ENCODE results near the gene ZNRF2.

ZNRF2 gene

GRCh38 chr7:30274641-30275040 lies 9.8 kb upstream of the ZNRF2 start:
- Histone ChIP-seq H3K4me1 (ENCODE audit: control insufficient read depth in 5 of 5, insufficient read depth in 5 of 5, low read length in 5 of 5) (peaks cover 0 to 20% (median 11%) of the 10 kb centered on the region in 5 donors), H3K9ac (ENCODE audit: low read length in 5 of 5) (no peak overlapping the region), H3K4me3 (ENCODE audit: low read depth in 1 of 5, low read length in 5 of 5) (no peak overlapping the region), H3K27ac (ENCODE audit: low read depth, low read length) (no peak overlapping the region), H3K36me3 (ENCODE audit: control insufficient read depth in 5 of 5, insufficient read depth in 5 of 5, low read length in 5 of 5) (no peaks in the 10 kb centered on the region), H3K9me3 (ENCODE audit: control insufficient read depth in 5 of 5, low read length in 5 of 5) (no peaks in the 10 kb centered on the region), H3K27me3 (ENCODE audit: control insufficient read depth in 5 of 5, insufficient read depth in 4 of 5, low read length in 5 of 5) (no peaks in the 10 kb centered on the region)

- Histone ChIP-seq H3K9ac (ENCODE audit: low read length in 5 of 5) (no peak overlapping the region), H3K4me1 (ENCODE audit: control insufficient read depth in 5 of 5, insufficient read depth in 5 of 5, low read length in 5 of 5) (peaks cover 0 to 15% (median 0%) of the 10 kb centered on the region in 5 donors), H3K36me3 (ENCODE audit: control insufficient read depth in 5 of 5, insufficient read depth in 5 of 5, low read length in 5 of 5) (no peaks in the 10 kb centered on the region)
These were observed 8.0 kb upstream of the ZNRF2 start for GRCh38 chr7:30276203-30276900.

GRCh38 chr7:30278376-30278775 lies 6.0 kb upstream of the ZNRF2 start:
- H3K4me1 ChIP-seq (ENCODE audit: control insufficient read depth in 5 of 5, insufficient read depth in 5 of 5, low read length in 5 of 5): peaks cover 0 to 15% (median 0%) of the 10 kb centered on the region in 5 donors
- no peak overlapping the region for H3K4me3 ChIP-seq (ENCODE audit: low read depth in 1 of 5, low read length in 5 of 5)
- H3K27ac ChIP-seq (ENCODE audit: low read depth, low read length): no peak overlapping the region
- H3K36me3 ChIP-seq (ENCODE audit: control insufficient read depth in 5 of 5, insufficient read depth in 5 of 5, low read length in 5 of 5): no peaks in the 10 kb centered on the region
- H3K27me3 ChIP-seq (ENCODE audit: control insufficient read depth in 5 of 5, insufficient read depth in 4 of 5, low read length in 5 of 5): no peaks in the 10 kb centered on the region
- no peaks in the 10 kb centered on the region for H3K9me3 ChIP-seq (ENCODE audit: control insufficient read depth in 5 of 5, low read length in 5 of 5)
- no peak overlapping the region for H3K9ac ChIP-seq (ENCODE audit: low read length in 5 of 5)

More at GRCh38 chr7:30276203-30276900, 8.0 kb upstream of the ZNRF2 start:
- no peaks in the 10 kb centered on the region for H3K9me3 ChIP-seq (ENCODE audit: control insufficient read depth in 5 of 5, low read length in 5 of 5)
- no peak overlapping the region for H3K27ac ChIP-seq (ENCODE audit: low read depth, low read length)
- H3K27me3 ChIP-seq (ENCODE audit: control insufficient read depth in 5 of 5, insufficient read depth in 4 of 5, low read length in 5 of 5): no peaks in the 10 kb centered on the region
- no peak overlapping the region for H3K4me3 ChIP-seq (ENCODE audit: low read depth in 1 of 5, low read length in 5 of 5)

GRCh38 chr7:30278849-30279652 lies 5.3 kb upstream of the ZNRF2 start:
- Histone ChIP-seq H3K4me3 (ENCODE audit: low read depth in 1 of 5, low read length in 5 of 5) (no peak overlapping the region), H3K27ac (ENCODE audit: low read depth, low read length) (no peak overlapping the region), H3K9ac (ENCODE audit: low read length in 5 of 5) (no peak overlapping the region), H3K27me3 (ENCODE audit: control insufficient read depth in 5 of 5, insufficient read depth in 4 of 5, low read length in 5 of 5) (no peaks in the 10 kb centered on the region), H3K36me3 (ENCODE audit: control insufficient read depth in 5 of 5, insufficient read depth in 5 of 5, low read length in 5 of 5) (no peaks in the 10 kb centered on the region), H3K9me3 (ENCODE audit: control insufficient read depth in 5 of 5, low read length in 5 of 5) (no peaks in the 10 kb centered on the region), H3K4me1 (ENCODE audit: control insufficient read depth in 5 of 5, insufficient read depth in 5 of 5, low read length in 5 of 5) (peaks cover 0 to 21% (median 0%) of the 10 kb centered on the region in 5 donors)

- no peaks in the 10 kb centered on the region for H3K36me3 ChIP-seq (ENCODE audit: control insufficient read depth in 5 of 5, insufficient read depth in 5 of 5, low read length in 5 of 5)
- no peak overlapping the region for H3K9ac ChIP-seq (ENCODE audit: low read length in 5 of 5)
- no peaks in the 10 kb centered on the region for H3K27me3 ChIP-seq (ENCODE audit: control insufficient read depth in 5 of 5, insufficient read depth in 4 of 5, low read length in 5 of 5)
- H3K4me3 ChIP-seq (ENCODE audit: low read depth in 1 of 5, low read length in 5 of 5): no peak overlapping the region
- H3K9me3 ChIP-seq (ENCODE audit: control insufficient read depth in 5 of 5, low read length in 5 of 5): no peaks in the 10 kb centered on the region
- H3K27ac ChIP-seq (ENCODE audit: low read depth, low read length): no peak overlapping the region
- peaks cover 0 to 21% (median 0%) of the 10 kb centered on the region in 5 donors for H3K4me1 ChIP-seq (ENCODE audit: control insufficient read depth in 5 of 5, insufficient read depth in 5 of 5, low read length in 5 of 5)
These were observed 4.8 kb upstream of the ZNRF2 start for GRCh38 chr7:30279653-30279904.

GRCh38 chr7:30280631-30281030 lies 3.8 kb upstream of the ZNRF2 start:
- no peak overlapping the region for H3K4me3 ChIP-seq (ENCODE audit: low read depth in 1 of 5, low read length in 5 of 5)
- no peak overlapping the region for H3K9ac ChIP-seq (ENCODE audit: low read length in 5 of 5)
- no peak overlapping the region for H3K27ac ChIP-seq (ENCODE audit: low read depth, low read length)
- peaks cover 0 to 21% (median 0%) of the 10 kb centered on the region in 5 donors for H3K4me1 ChIP-seq (ENCODE audit: control insufficient read depth in 5 of 5, insufficient read depth in 5 of 5, low read length in 5 of 5)
- H3K27me3 ChIP-seq (ENCODE audit: control insufficient read depth in 5 of 5, insufficient read depth in 4 of 5, low read length in 5 of 5): no peaks in the 10 kb centered on the region
- H3K9me3 ChIP-seq (ENCODE audit: control insufficient read depth in 5 of 5, low read length in 5 of 5): no peaks in the 10 kb centered on the region
- H3K36me3 ChIP-seq (ENCODE audit: control insufficient read depth in 5 of 5, insufficient read depth in 5 of 5, low read length in 5 of 5): no peaks in the 10 kb centered on the region

GRCh38 chr7:30281263-30281662 lies 3.1 kb upstream of the ZNRF2 start:
- no peak overlapping the region for H3K9ac ChIP-seq (ENCODE audit: low read length in 5 of 5)
- H3K4me1 ChIP-seq (ENCODE audit: control insufficient read depth in 5 of 5, insufficient read depth in 5 of 5, low read length in 5 of 5): peaks cover 0 to 24% (median 4%) of the 10 kb centered on the region in 5 donors
- H3K9me3 ChIP-seq (ENCODE audit: control insufficient read depth in 5 of 5, low read length in 5 of 5): no peaks in the 10 kb centered on the region
- H3K36me3 ChIP-seq (ENCODE audit: control insufficient read depth in 5 of 5, insufficient read depth in 5 of 5, low read length in 5 of 5): no peaks in the 10 kb centered on the region
- no peak overlapping the region for H3K27ac ChIP-seq (ENCODE audit: low read depth, low read length)
- H3K27me3 ChIP-seq (ENCODE audit: control insufficient read depth in 5 of 5, insufficient read depth in 4 of 5, low read length in 5 of 5): no peaks in the 10 kb centered on the region
- H3K4me3 ChIP-seq (ENCODE audit: low read depth in 1 of 5, low read length in 5 of 5): no peak overlapping the region

- H3K9me3 ChIP-seq (ENCODE audit: control insufficient read depth in 5 of 5, low read length in 5 of 5): no peaks in the 10 kb centered on the region
- H3K36me3 ChIP-seq (ENCODE audit: control insufficient read depth in 5 of 5, insufficient read depth in 5 of 5, low read length in 5 of 5): no peaks in the 10 kb centered on the region
- no peak overlapping the region for H3K4me3 ChIP-seq (ENCODE audit: low read depth in 1 of 5, low read length in 5 of 5)
- no peaks in the 10 kb centered on the region for H3K27me3 ChIP-seq (ENCODE audit: control insufficient read depth in 5 of 5, insufficient read depth in 4 of 5, low read length in 5 of 5)
- no peak overlapping the region for H3K27ac ChIP-seq (ENCODE audit: low read depth, low read length)
- no peak overlapping the region for H3K9ac ChIP-seq (ENCODE audit: low read length in 5 of 5)
- H3K4me1 ChIP-seq (ENCODE audit: control insufficient read depth in 5 of 5, insufficient read depth in 5 of 5, low read length in 5 of 5): peaks cover 0 to 29% (median 8%) of the 10 kb centered on the region in 5 donors
These were observed 2.6 kb upstream of the ZNRF2 start for GRCh38 chr7:30281791-30282190.

- Histone ChIP-seq H3K9me3 (ENCODE audit: control insufficient read depth in 5 of 5, low read length in 5 of 5) (no peaks in the 10 kb centered on the region), H3K4me1 (ENCODE audit: control insufficient read depth in 5 of 5, insufficient read depth in 5 of 5, low read length in 5 of 5) (peaks cover 0 to 32% (median 9%) of the 10 kb centered on the region in 5 donors), H3K4me3 (ENCODE audit: low read depth in 1 of 5, low read length in 5 of 5) (no peak overlapping the region), H3K27me3 (ENCODE audit: control insufficient read depth in 5 of 5, insufficient read depth in 4 of 5, low read length in 5 of 5) (no peaks in the 10 kb centered on the region), H3K9ac (ENCODE audit: low read length in 5 of 5) (no peak overlapping the region), H3K36me3 (ENCODE audit: control insufficient read depth in 5 of 5, insufficient read depth in 5 of 5, low read length in 5 of 5) (no peaks in the 10 kb centered on the region), H3K27ac (ENCODE audit: low read depth, low read length) (no peak overlapping the region)
These were observed 1.7 kb upstream of the ZNRF2 start for GRCh38 chr7:30282735-30283134.

GRCh38 chr7:30285067-30285535 lies 704 bp downstream of the ZNRF2 start:
- peak overlapping the region in 4 of 5 donors; percentile 53 to 88 (median 82) for H3K9ac ChIP-seq (ENCODE audit: low read length in 5 of 5)
- peak overlapping the region in 4 of 5 donors; percentile 79 to 94 (median 84) for H3K4me3 ChIP-seq (ENCODE audit: low read depth in 1 of 5, low read length in 5 of 5)
- peak overlapping the region; percentile 80 for H3K27ac ChIP-seq (ENCODE audit: low read depth, low read length)
- H3K9me3 ChIP-seq (ENCODE audit: control insufficient read depth in 5 of 5, low read length in 5 of 5): no peaks in the 10 kb centered on the region
- no peaks in the 10 kb centered on the region for H3K27me3 ChIP-seq (ENCODE audit: control insufficient read depth in 5 of 5, insufficient read depth in 4 of 5, low read length in 5 of 5)
- H3K4me1 ChIP-seq (ENCODE audit: control insufficient read depth in 5 of 5, insufficient read depth in 5 of 5, low read length in 5 of 5): peaks cover 0 to 22% (median 20%) of the 10 kb centered on the region in 5 donors
- H3K36me3 ChIP-seq (ENCODE audit: control insufficient read depth in 5 of 5, insufficient read depth in 5 of 5, low read length in 5 of 5): no peaks in the 10 kb centered on the region

Data from subcutaneous abdominal adipose tissue (tissue), 5 donors.